AG04450 (cell line): ENCODE results near the gene SLC15A2. TPM values are rescaled to one million over a fixed set of nuclear protein-coding genes. Genes with fewer than 3 reads are reported as not detected.

Experiments
- CTCF ChIA-PET: fragments of 300-600, 350-600 bp; formaldehyde crosslinking; extraction: SDS; loops from one replicate; lab custom pipeline; 2022; ENCODE audit warnings: antibody characterized with exemption, inconsistent platforms; lab: Charles Lee
- POLR2A ChIA-PET: fragments of 350-600 bp; formaldehyde crosslinking; extraction: SDS; loops from one replicate; lab custom pipeline; 2021; ENCODE audit warnings: antibody characterized with exemption, inconsistent platforms; lab: Yijun Ruan, JAX
- DNase-seq: peaks from one replicate; pipeline ENCODE4 v3.0.0-alpha.2; 2011; ENCODE audit warnings: low read depth, low spot score
- H3K27ac ChIP-seq: one replicate; pipeline ENCODE4 v1.5.1; 2012; ENCODE audit warnings: low read depth, low read length, control low read depth
- H3K27me3 ChIP-seq: one replicate; pipeline ENCODE4 v1.6.0; 2012; ENCODE audit warnings: low read length; ENCODE audit not compliant: control insufficient read depth, insufficient read depth
- H3K4me3 ChIP-seq: 2 replicates; pipeline ENCODE4 v1.5.1; 2011; ENCODE audit warnings: mild to moderate bottlenecking, low read depth, low read length, control low read depth
- H3K9me3 ChIP-seq: 2 replicates; pipeline ENCODE4 v1.5.1; 2012; ENCODE audit warnings: low read length; ENCODE audit not compliant: control insufficient read depth, insufficient read depth
- CTCF ChIP-seq: IDR thresholded peaks from 2 replicates; pipeline ENCODE4 v1.5.1; 2011; ENCODE audit warnings: low read depth, low read length, control low read depth, inconsistent platforms
- polyA plus RNA-seq: library from polyadenylated mRNA; depleted of rRNA; stranded (reverse); fragments of >200 nt; gene quantifications from 2 replicates; pipeline ENCODE4 v1.2.3, GENCODE V29; 2011

SLC15A2 gene
- polyA plus RNA-seq, 1 experiment, result 0.63 TPM

- Histone ChIP-seq H3K27me3 (no peaks in the 10 kb centered on the region), H3K27ac (no peak overlapping the region), H3K4me3 (no peak overlapping the region), H3K9me3 (0 out of 2 replicates have a peak, but pooled peaks cover 2% of the 10 kb centered on the region)
- ChIA-PET POLR2A (no interaction called here), CTCF (no interaction called here)
- TF ChIP-seq CTCF, result no peak
- DNase-seq, result no peak
Measured at GRCh38 chr3:121863801-121864200, 30.4 kb upstream of the SLC15A2 start.

- Histone ChIP-seq H3K4me3 (no peak overlapping the region), H3K9me3 (no peaks in the 10 kb centered on the region), H3K27me3 (no peaks in the 10 kb centered on the region), H3K27ac (no peak overlapping the region)
- ChIA-PET POLR2A (no interaction called here), CTCF (no interaction called here)
- no peak for DNase-seq
- TF ChIP-seq CTCF, result no peak
Measured at GRCh38 chr3:121869736-121870135, 24.5 kb upstream of the SLC15A2 start.

- POLR2A ChIA-PET, result no interaction called here
Measured at GRCh38 chr3:121870717-121871116, 23.5 kb upstream of the SLC15A2 start.

GRCh38 chr3:121871430-121871829, 22.8 kb upstream of the SLC15A2 start:
- H3K27me3 ChIP-seq, result no peaks in the 10 kb centered on the region
- no peak for DNase-seq
- CTCF ChIA-PET, result no interaction called here
- no peaks in the 10 kb centered on the region for H3K9me3 ChIP-seq
- H3K4me3 ChIP-seq, result no peak overlapping the region
- TF ChIP-seq CTCF, result no peak
- H3K27ac ChIP-seq, result no peak overlapping the region
- POLR2A ChIA-PET, result no interaction called here

More at GRCh38 chr3:121870717-121871116, 23.5 kb upstream of the SLC15A2 start:
- Histone ChIP-seq H3K4me3 (no peak overlapping the region), H3K9me3 (no peaks in the 10 kb centered on the region), H3K27me3 (no peaks in the 10 kb centered on the region), H3K27ac (no peak overlapping the region)
- CTCF ChIA-PET, result interaction anchor here (0.6 kb wide), 1 partner anchor 12 kb away, joined by 3 read pairs; no protein-coding TSS in a partner anchor
- DNase-seq, result no peak
- TF ChIP-seq CTCF, result no peak

- no peak for DNase-seq
- POLR2A ChIA-PET, result no interaction called here
- no peak overlapping the region for H3K4me3 ChIP-seq
- CTCF ChIA-PET, result no interaction called here
- TF ChIP-seq CTCF, result no peak
- no peak overlapping the region for H3K27ac ChIP-seq
- H3K9me3 ChIP-seq, result no peaks in the 10 kb centered on the region
- H3K27me3 ChIP-seq, result no peaks in the 10 kb centered on the region
Measured at GRCh38 chr3:121878411-121878810, 15.8 kb upstream of the SLC15A2 start.
